Occipital lobe (tissue), 2 donors: ENCODE results near the gene ZBTB25. TPM values are rescaled to one million over a fixed set of nuclear protein-coding genes. Genes with fewer than 3 reads are reported as not detected.

ENCODE experiments used
- small RNA-seq: library from RNA; depleted of rRNA; stranded (forward); fragments of <200 nt; gene quantifications from one replicate; pipeline ENCODE3, GENCODE V24; 2014
- total RNA-seq: library from RNA; depleted of rRNA; stranded (reverse); fragments of >200 nt; gene quantifications from one replicate; pipeline ENCODE4 v1.2.3, GENCODE V29; 2014

Gene ZBTB25
- total RNA-seq, 1 donor from 2014 or later, result 17.2 TPM

Small RNA genes within 50 kb of the gene (small RNA-seq; reads per million reads assigned to genes)
- gene AL049869.4, result not detected

Other genes starting within 250 kb of the ZBTB25 start
- gene ESR2, start 209.5 kb downstream of the ZBTB25 start, total RNA-seq, result 1.4 TPM
- gene MTHFD1, start 115.5 kb downstream of the ZBTB25 start, total RNA-seq, result 27.9 TPM
- gene AKAP5, start 38.3 kb downstream of the ZBTB25 start, total RNA-seq, result 31.7 TPM
- gene ZBTB1, start 932 bp upstream of the ZBTB25 start, total RNA-seq, result 47.6 TPM
- 7.6 TPM for gene HSPA2, start 36.9 kb upstream of the ZBTB25 start, total RNA-seq
- 1.4 TPM for gene PPP1R36, start 46.1 kb upstream of the ZBTB25 start, total RNA-seq
- gene PLEKHG3, start 200.6 kb upstream of the ZBTB25 start, total RNA-seq, result 6.2 TPM